HepG2 (cell line): Measurements from ENCODE around the gene C11orf91. TPM values are rescaled to one million over a fixed set of nuclear protein-coding genes. Genes with fewer than 3 reads are reported as not detected.

Experiments
- ATAC-seq: fragments of 200-7000 bp; cut with Tn5 transposase; 3 replicates; pipeline ENCODE4 v1.9.1; 2020; ENCODE audit warnings: mild to moderate bottlenecking, moderate library complexity
- BruUV-seq: library from RNA; stranded (reverse); fragments of 400-500 nt; replicated peaks from 2 replicates; lab custom pipeline; 2021; lab: Mats Ljungman, UMichigan
- CTCF ChIA-PET: fragments of 300-600 bp; formaldehyde crosslinking; extraction: SDS; loops from one replicate; lab custom pipeline; 2021; ENCODE audit warnings: low total read pairs, inconsistent platforms, low intra/inter-chr PET ratio; lab: Yijun Ruan, JAX
- POLR2A ChIA-PET: fragments of 350-600 bp; sonication (Branson Sonifier 250); formaldehyde crosslinking; loops from one replicate; lab custom pipeline; 2020; ENCODE audit warnings: antibody characterized with exemption, inconsistent platforms; lab: Yijun Ruan, JAX
- DNase-seq: peaks from one replicate; pipeline ENCODE4 v3.0.0-alpha.2; 2015; ENCODE audit warnings: low spot score
- FAIRE-seq: peaks from 3 replicates; lab custom pipeline; 2011; peaks lifted over from hg19 to GRCh38; lab: Jason Lieb, UNC
- H2AFZ ChIP-seq: one replicate; pipeline ENCODE4 v1.6.1; 2011; ENCODE audit warnings: low read length, inconsistent platforms
- H3K27ac ChIP-seq: fragments of 300-600 bp; 3 replicates; pipeline ENCODE4 v1.8.0; 2011; ENCODE audit warnings: mixed run types, mild to moderate bottlenecking, mixed read lengths, low read length, inconsistent platforms; ENCODE audit not compliant: insufficient read depth; ENCODE audit errors: extremely low read length
- H3K27me3 ChIP-seq, 2 experiments: fragments of 200-600 bp in 1 of 2; 2 replicates in 1 of 2; 3 replicates in 1 of 2; pipeline versions ENCODE4 v1.6.0 to v1.8.0; 2011; ENCODE audit warnings: low read length in 2 of 2, mild to moderate bottlenecking in 2 of 2, moderate library complexity in 2 of 2, inconsistent platforms in 1 of 2; ENCODE audit not compliant: insufficient read depth in 2 of 2, control insufficient read depth in 1 of 2
- H3K36me3 ChIP-seq, 2 experiments: fragments of 200-600 bp in 1 of 2; replicated peaks in 1 of 2; 2 replicates in 1 of 2; 3 replicates in 1 of 2; pipeline versions ENCODE4 v1.5.1 to v1.8.0; 2011; ENCODE audit warnings: low read length in 2 of 2, inconsistent platforms in 1 of 2; ENCODE audit not compliant: insufficient read depth in 2 of 2, control insufficient read depth in 1 of 2
- H3K4me1 ChIP-seq: 2 replicates; pipeline ENCODE4 v1.5.1; 2012; ENCODE audit warnings: low read length, inconsistent platforms; ENCODE audit not compliant: insufficient read depth
- H3K4me2 ChIP-seq: 2 replicates; pipeline ENCODE4 v1.6.0; 2011; ENCODE audit warnings: low read depth, low read length, inconsistent platforms
- H3K4me3 ChIP-seq, 3 experiments: fragments of 200-600 bp in 1 of 3; sonication (generic), shearing (Covaris generic) in 1 of 3; replicated peaks in 1 of 3; 2 replicates each; pipeline ENCODE4 v1.5.1; 2011 to 2016; ENCODE audit warnings: low read length in 3 of 3, inconsistent platforms in 2 of 3, low read depth in 2 of 3, mild to moderate bottlenecking in 2 of 3, control low read depth in 1 of 3, mixed read lengths in 1 of 3; ENCODE audit not compliant: insufficient read depth in 1 of 3
- H3K79me2 ChIP-seq: one replicate; pipeline ENCODE4 v1.6.1; 2011; ENCODE audit warnings: low read length, inconsistent platforms; ENCODE audit not compliant: insufficient read depth
- H3K9ac ChIP-seq: 2 replicates; pipeline ENCODE4 v1.6.0; 2011; ENCODE audit warnings: mild to moderate bottlenecking, low read depth, low read length, inconsistent platforms; ENCODE audit not compliant: insufficient read depth
- H3K9me3 ChIP-seq: 2 replicates; pipeline ENCODE4 v1.5.1; 2012; ENCODE audit warnings: mild to moderate bottlenecking, low read length
- H4K20me1 ChIP-seq: 2 replicates; pipeline ENCODE4 v1.6.0; 2011; ENCODE audit warnings: inconsistent platforms, mild to moderate bottlenecking, low read length, moderate library complexity; ENCODE audit not compliant: insufficient read depth
- ARID4A ChIP-seq: sonication (generic); formaldehyde crosslinking; IDR thresholded peaks from 2 replicates; pipeline ENCODE4 v1.5.0; 2020; ENCODE audit warnings: mild to moderate bottlenecking, missing genetic modification reagents, borderline replicate concordance
- SRSF9 ChIP-seq: fragments of 200-400 bp; formaldehyde crosslinking; IDR thresholded peaks from 2 replicates; pipeline ENCODE4 v1.6.1; 2018; ENCODE audit warnings: borderline replicate concordance, mild to moderate bottlenecking, low read depth, low read length; ENCODE audit not compliant: insufficient read depth, poor library complexity, severe bottlenecking
- TEF ChIP-seq: sonication (generic); formaldehyde crosslinking; IDR thresholded peaks from 2 replicates; pipeline ENCODE4 v1.5.0; 2020; ENCODE audit warnings: missing genetic modification reagents
- WGBS: methylation state at CpG from one replicate; pipeline ENCODE4 v1.1.6; 2017; ENCODE audit warnings: low lambda C conversion rate; 5-methylcytosine and 5-hydroxymethylcytosine counted together
- in situ Hi-C: cut with HindIII; loops from 2 replicates; pipeline ENCODE4 v1.10.0; 2017; ENCODE audit warnings: low pct_unique_long_range_greater_than_20kb; ENCODE audit not compliant: extremely low pct_ligation_motif_present
- intact Hi-C: fragments of 100-400 bp; cut with micrococcal nuclease; formaldehyde crosslinking; loops from one replicate; pipeline ENCODE4 v1.10.0; 2022; ENCODE audit not compliant: unreplicated experiment
- polyA plus RNA-seq, 8 experiments: library from polyadenylated mRNA; depleted of rRNA in 3 of 8; stranded (reverse) in 7 of 8; unstranded in 1 of 8; fragments of >200 nt; fragmentation: Illumina TruSeq in 4 of 8; extraction: Trizol in 4 of 8; gene quantifications; 2 replicates each; pipeline versions ENCODE4 v1.2.1 to v1.2.3, GENCODE V29; 2011 to 2016; ENCODE audit warnings: low read depth in 4 of 8, missing spikeins in 1 of 8, mixed read lengths in 1 of 8; ENCODE audit not compliant: insufficient read depth in 1 of 8
- total RNA-seq, 5 experiments: library from RNA; depleted of rRNA; stranded (reverse); fragments of >200 nt; fragmentation: Illumina TruSeq; extraction: Trizol; gene quantifications; 2 replicates each; pipeline ENCODE4 v1.2.3, GENCODE V29; 2016; ENCODE audit warnings: low read depth in 1 of 5

C11orf91 gene
- total and polyA plus RNA-seq, 2 of the 13 experiments (the other 11 are each of a cell fraction or from before 2014, with no cell fraction given) = 0.35 TPM; not detected in 1

- BruUV-seq = no TSS peak
- intact Hi-C loops = no loop called here
- TF ChIP-seq TEF = no peak
- TF ChIP-seq ARID4A (CRISPR knock-in tag) = no peak
- TF ChIP-seq SRSF9 = no peak
- TF ChIP-seq, all 625 proteins: peak for 0
- WGBS = 89% methylated on average over 5 of the region's 5 CpGs
- H3K4me2 ChIP-seq = no peak overlapping the region
- in situ Hi-C loops = no loop called here
- no peaks in the 10 kb centered on the region for H3K27me3 ChIP-seq
- peaks cover 36% of the 10 kb centered on the region for H3K4me1 ChIP-seq
- H3K36me3 ChIP-seq = peaks cover 16 to 46% of the 10 kb centered on the region in 2 experiments
- H3K27ac ChIP-seq = no peak overlapping the region
- DNase-seq (no peak), FAIRE-seq (no peak), ATAC-seq (no peak)
- ChIA-PET POLR2A (no interaction called here), CTCF (no interaction called here)
- H4K20me1 ChIP-seq = peaks cover 2% of the 10 kb centered on the region
- H2AFZ ChIP-seq = no peak overlapping the region
- H3K4me3 ChIP-seq = no peak overlapping the region
- H3K9ac ChIP-seq = no peak overlapping the region
- peaks cover 19% of the 10 kb centered on the region for H3K79me2 ChIP-seq
- H3K9me3 ChIP-seq = no peaks in the 10 kb centered on the region
Measured at GRCh38 chr11:33719587-33719986, 19.0 kb upstream of the C11orf91 start.
